Stimulated activated CD8-positive, alpha-beta memory T cell treated with anti-CD3 and anti-CD28 coated beads, Interleukin-2, amount 100 ng/mL, for 48 hours (primary cell): ENCODE results near the gene LRMDA.

Source experiments
- DNase-seq, 2 donors: peaks; one replicate each; pipeline ENCODE4 v3.0.0-alpha.2; 2020; ENCODE audit warnings: low read depth in 2 of 2

The LRMDA gene

DNA sequence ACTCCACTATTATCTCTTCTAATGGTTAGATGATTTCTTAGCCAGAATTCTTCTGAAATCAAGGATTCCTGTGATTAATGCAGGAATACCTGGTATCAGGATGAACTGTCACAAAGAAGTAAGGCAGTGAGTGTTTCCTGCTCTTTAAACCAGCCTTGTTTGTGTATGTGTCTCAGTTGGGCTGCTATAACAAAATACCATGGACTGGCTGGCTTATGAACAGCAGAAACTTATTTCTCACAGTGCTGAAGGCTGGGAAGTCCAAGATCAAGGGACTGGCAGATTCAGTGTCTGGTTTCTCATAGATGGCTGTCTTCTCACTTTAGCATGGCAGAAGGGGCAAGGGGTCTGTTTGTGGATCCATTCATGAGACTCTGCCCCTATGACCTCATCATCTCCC is 42.7 kb downstream of the LRMDA start:
- DNase-seq: no peak

DNA sequence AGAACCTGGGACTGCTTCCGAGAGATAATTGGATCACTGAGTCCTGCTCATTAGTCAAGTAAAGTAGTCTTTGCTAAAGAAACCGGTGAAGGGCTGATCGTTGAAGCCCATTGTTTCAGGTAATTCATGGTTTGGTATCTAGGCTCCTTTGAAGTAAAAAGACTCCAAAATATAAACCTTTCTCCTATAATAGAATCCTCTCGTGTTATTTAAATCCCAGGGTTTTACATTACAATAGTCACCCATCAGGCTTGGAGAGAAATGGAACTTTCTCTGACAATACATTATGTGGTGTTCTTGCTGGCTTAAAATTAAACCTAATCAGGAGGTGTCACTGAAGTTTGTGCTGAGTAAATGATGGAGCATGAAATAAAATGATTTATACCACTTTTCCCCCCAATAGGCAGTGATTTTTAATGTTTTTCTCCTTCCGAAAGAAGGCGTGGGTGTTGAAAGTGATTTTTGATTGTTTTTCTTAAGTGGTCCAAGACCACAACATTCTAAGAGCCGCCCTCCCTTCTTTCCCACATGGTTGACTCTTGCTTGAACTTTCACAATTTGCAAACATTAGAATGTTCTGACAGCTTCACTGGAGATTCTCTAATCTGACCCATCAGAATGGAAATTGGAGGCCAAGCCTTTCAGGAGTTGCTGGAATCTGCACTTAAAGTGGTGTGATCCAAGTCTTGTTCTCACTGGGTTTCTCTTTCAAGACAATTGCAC is 44.2 kb downstream of the LRMDA start:
- DNase-seq: no peak

DNA sequence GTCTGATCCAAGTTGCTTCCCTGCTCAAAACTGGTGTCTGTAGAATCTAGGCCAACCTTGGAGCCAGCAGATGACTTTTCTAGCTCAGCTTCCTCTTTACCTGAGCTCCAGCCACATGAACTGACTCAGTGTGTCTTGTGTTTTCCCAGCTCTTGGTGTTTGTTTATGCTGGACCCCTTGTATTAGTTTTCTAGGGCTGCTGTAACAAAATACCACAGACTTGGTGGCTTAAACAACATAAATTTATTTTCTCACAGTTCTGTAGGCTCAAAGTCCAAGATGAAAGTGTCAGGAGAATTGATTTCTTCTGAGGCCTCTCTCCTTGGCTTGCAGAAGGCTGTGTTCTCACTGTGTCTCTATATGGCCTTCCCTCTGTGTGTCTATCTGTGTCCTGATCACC is 45.1 kb downstream of the LRMDA start:
- DNase-seq: no peak

DNA sequence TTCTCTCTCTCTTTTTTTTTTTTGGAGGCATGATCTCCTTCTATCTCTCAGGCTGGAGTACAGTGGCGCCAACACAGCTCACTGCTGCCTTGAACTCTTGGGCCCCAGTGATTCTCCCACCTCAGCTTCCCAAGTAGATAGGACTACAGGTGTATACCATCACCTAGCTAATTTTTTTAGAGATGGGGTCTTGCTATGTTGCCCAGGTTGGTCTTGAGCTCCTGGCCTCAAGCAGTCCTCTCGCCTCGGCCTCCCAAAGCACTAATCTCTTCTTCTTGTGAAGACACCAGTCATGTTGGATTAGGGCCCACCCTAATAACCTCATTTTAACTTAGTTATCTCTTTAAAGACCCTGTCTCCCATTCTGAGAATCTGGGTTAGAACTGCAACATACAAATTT is 45.6 kb downstream of the LRMDA start:
- DNase-seq: no peak

DNA sequence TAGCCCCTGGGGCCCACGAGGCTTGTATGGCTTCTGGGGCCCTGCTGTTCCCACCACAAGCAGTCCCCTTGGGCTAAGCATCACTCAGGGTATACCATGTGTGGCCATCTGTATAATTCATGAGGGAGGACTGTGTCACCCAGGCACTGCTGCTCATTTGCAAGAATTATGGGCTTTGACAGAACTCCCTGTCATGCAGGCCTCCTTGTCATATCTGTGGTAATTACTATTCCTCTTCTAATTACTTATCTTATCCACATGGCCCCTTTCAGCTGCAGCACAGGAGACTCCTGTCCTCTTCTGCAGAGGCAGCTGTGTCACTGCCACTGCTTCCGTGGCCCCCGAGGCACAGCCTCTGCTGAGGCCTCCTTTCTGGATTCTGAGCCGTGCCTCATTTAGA is 46.3 kb downstream of the LRMDA start:
- DNase-seq: no peak

DNA sequence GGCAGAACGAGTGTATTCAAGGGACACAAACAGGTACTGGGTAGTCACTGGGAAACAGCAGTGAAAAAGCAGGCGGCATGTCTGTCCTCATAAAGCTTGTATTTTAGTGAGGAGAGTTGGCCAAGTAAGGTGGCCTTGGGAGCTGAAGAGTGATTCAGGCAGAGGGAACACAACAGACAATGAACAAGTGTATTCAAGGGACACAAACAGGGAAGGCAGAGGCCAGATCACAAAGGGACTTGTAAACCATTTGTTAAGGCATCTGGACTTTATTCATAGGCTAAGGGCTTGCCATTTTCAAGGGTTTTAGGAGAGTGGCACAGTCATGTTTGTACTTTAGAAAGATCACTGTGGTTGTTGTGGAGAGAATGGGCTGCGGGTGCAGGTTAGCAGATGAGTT is 49.0 kb downstream of the LRMDA start:
- no peak for DNase-seq

DNA sequence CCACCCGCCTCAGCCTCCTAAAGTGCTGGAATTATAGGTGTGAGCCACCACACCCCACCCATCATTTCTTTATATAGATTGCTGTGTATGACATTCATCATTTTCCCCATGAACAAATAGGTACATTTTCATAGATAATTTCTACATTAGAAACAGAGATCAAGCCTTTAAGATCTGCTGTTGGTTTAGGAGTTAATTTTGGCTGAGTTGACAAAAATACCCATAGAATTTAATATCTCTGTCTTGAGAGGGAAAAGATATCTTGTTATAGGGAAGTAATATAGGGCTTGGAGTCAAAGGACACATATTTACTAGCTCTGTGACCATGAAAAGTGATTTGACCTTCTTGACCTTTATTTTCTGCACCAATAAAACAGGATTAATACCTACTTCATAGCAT is 51.8 kb downstream of the LRMDA start:
- no peak for DNase-seq

DNA sequence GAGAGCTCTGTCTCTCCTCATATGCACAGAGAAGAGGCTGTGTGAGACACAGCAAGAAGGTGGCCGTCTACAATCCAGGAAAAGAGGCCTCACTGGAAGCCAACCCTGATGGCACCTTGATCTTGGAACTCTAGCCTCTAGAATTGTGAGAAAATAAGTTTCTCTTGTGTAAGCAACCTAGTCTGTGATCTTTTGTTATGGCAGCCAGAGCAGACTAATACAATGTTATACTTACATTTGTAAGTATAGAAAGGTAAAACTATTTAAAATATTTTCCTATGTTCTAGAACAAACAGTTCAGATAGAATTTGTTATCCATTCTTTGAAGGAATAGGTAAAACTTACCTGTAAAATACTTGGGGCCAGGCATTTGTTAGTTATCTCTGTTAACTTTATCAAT is 53.3 kb downstream of the LRMDA start:
- no peak for DNase-seq

DNA sequence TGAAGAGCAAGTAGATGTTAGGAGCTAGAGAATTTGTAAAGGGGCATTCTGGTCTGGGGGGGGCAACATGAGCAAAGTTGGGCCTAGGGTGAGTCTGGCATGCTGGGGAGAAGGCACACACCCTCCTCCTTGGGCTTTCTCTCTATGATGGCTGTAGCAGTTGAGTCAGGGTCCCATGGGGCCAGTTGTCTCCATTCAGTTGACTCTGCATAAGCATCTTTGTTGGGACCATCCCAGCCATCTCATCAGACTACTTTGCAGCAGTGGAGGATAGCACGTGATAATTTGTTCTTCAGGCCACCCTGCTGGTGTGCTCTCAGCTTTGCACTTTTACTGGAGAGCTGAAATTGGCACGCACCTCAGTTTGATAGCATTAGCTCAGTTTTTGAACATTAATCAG is 55.2 kb downstream of the LRMDA start:
- DNase-seq: no peak

DNA sequence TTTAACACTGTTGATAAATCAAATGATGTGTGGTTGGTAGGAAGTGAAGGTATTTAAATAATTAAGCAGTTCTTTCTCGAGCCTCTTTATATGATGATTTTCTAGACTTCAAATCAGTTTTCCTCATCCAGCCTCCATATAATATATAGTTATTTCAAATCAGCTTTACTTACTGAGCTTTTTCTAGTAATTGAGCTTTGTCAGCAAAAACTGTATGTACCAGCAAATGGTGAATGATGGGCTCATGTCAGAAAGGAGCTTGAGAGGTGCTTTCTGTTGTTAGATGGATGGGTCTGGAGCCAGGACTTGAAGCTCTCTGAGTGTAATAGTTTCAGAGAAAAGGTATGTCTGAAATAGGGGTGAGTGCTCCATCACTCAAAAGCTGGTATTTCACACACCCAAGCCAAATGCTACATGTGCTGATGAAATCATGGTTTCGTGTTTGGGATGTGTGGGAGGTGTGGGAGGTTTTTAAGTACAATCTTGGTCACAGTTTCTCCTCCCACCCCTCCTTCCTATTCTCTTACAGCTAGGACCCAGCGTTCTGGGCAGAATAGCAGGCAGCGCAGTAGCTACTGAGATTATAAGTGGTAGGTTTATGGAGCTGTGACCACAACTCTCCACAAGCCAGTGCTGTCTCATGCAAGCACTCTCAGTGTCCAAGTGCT is 55.8 kb downstream of the LRMDA start:
- DNase-seq: no peak

DNA sequence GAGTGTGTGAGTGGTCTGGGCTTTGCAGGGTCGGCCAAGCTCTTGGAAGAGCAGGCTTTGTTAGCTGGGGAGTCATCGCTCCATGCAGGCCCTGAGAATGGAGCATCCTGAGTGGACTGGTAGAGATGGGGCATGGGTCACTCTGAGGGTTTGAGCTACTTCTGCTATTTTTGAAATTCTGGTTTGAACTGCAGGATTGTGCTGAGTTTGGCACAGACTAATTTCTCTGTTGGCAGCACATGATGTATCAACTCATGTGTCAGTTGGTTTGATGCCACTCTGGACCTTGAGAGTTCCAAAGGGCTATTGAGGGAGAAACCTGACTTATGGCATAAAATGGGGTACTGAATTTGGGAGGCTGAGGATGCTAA is 56.3 kb downstream of the LRMDA start:
- no peak for DNase-seq

DNA sequence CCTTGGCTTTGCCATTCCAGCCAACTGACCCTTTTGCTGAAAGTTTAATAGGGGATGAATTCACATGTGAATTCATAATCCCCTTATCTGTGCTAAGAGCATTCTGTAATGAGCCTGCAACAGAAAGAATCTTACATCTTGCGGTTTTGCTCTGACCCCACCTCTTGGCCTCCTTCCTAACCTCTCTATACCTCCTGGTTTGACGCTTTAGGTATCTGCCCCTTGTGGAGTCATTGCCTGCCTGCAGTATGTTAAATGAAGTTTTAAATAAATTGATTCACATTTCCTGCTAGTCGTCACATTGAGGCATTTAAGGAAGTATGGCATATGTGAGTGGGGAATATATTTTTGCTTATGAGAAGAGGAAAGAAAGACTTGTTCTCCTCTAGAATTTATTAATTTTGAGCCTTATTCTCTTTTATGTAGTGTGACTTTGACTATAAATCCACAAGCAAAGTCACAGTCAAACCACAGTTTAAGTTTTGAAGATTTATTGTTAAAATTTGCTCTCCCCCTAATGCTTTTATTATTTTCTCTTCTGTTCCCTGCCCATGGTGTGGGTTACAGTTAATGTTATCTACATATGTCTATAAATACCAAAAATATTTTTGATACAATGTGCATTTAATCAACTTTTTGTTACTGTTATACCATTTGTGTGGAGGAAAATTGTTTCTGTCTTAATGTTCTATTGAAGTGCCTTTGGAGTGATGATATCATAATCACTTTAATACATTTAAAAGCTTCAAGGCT is 60.9 kb downstream of the LRMDA start:
- DNase-seq: no peak

DNA sequence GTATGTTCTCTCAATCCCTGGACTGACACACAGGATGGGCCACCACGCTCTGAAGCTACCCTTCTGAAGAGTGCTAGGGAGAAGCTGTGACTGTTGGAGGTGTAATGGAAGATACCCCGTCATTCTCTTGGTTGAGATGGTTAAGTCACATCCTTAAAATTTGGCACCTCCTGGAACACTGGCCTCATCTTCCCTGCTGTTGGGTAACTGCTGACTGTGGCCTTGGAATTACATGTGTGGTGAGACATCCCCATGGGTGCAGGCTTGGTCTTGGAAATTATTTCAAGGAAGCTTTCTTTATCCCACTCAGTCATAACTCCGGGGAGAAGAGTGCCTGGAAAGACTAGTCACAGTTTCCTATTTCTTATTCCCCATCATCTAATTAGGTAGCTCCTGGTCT is 62.0 kb downstream of the LRMDA start:
- no peak for DNase-seq

DNA sequence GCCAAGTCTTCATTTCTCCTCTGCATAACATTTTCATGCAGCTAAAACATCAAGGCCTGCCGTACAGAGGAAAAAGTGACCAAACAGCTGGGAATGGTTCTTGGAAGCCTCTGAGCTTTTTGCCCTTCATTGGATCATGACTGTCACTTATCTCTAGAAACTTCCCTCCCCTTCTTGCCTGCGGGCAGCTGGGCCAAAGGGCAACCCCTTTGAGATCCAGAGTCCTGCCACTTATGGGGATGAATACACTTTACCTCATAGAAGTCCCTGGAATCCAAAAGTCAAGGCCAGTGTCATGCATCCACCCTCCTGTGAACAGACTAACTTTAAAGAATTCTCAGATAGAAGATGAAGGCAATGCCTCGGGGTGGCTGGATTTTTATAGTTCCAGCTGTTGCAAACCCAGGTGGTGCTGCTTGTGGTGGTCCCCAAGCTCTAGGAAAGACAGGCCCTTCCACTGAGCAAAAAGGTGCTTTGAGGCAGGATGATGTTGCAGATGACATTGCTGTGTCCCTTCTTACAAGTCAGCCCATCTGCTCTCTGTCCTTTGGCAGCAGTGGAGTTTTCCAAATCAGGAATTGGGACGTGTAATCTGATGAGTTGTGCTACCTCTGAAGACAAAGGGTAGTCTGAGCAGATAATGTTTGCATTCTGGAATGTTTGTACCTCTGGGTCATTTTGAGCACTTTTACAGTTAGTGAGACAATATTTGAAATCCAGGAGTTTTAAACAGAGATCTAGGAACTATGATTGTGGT is 64.2 kb downstream of the LRMDA start:
- DNase-seq: no peak

DNA sequence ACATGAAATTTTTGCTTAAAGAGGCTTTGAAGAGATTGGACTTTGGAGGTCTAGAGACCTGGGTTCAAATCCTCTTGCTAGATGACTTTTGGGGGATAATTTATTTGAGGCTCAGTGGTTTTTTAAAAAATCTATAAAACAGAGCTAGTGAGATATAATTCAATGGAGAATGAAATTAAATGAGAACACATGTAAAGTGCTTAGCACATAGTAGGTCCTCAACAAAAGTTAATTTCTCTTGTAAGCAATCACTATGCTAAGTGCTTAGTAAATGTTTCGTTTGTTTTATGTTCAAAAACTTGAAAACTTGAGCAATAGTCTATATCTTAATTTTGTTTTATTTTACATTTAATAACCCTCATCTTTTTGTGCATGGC is 64.8 kb downstream of the LRMDA start:
- no peak for DNase-seq

DNA sequence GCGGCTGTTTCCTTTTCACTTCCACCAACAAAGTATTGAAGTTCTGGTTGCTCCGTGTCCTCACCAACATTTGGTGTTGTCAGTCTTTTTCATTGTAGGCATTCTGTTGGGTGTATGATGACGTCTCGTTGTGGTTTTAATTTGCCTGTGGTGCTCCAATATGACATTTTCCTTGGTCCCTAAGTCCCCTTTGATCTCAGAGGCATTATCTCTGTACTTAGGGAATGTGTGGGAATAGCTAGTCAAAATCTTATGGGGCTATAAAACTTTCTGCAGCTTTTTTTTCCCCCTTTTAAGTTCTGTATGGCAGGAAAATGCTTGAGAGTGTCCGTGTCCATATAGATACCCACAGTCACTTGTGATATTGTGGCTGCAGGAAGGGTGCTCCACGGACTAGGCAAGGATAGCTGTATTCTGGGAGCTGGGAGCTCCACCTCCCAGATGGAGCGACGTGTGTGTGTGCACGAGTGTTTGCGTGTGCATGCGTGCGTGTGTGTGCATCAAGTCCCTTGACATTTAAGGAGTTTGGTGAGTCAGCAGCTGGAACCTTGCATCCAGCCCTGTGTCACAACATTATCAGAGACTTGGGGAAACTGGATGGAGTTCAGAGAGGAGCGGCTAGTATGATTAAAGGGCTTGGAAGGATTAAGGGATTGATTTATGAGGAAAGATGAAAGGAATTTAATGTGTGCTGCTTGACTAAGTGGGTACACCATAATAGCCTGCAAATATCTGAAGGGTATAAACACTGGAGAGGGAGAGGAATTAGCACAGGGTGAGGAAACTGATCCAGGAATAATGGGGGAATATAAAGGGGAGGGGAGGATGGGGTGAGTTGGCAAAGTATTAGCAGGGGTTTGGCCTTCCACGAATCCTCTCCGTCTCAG is 66.8 kb downstream of the LRMDA start:
- no peak for DNase-seq

DNA sequence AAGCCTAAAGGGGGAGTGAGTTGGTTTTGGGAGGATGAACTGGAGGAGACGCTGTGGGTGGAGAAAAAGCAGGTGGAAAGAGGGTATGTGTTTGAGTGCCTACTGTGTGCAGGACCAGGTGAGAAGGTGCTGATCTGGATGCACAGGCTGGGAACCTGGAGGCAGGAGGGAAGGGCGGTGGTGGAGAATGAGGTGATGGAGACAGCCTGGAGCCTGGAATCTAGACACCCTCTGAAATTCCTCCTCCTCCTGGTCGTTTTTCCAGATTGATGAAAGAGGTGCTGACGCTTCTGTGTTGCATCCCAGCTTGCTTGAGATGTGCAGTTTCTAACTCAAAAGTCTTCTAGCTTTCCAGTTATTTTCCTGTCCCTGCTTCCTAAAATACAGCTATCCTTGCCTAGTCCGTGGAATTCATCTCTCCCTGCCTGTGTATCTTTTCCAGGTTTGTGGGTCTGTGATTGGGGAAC is 67.5 kb downstream of the LRMDA start:
- no peak for DNase-seq

DNA sequence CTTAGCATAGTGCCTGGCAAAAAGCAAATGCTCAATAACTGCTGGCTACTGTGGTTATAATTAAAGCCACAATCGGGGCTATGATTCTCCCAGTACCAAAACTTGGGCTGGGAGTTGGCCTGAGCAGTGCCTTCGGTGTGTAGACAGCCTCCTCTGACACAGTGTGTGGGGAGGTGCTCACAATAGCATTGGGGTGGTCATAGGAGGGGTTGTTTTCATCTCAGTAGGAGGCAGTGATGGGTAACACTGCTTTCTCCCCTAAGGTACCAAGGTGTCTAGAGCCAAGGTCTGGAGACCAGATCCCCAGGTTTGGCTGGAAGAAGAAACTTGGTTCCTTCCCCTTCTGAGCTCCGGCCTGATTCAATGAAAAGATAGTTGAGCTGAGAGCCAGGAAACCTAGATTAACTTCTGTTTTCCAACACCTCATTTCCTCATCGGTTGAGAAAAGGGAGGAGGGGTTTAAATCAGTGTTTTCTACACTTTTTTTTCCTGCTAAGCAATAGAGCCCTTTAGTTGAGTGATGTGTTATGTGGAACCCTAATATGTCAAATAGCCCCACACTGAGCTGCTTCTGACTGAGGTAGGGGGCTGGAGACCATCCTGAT is 68.2 kb downstream of the LRMDA start:
- no peak for DNase-seq

DNA sequence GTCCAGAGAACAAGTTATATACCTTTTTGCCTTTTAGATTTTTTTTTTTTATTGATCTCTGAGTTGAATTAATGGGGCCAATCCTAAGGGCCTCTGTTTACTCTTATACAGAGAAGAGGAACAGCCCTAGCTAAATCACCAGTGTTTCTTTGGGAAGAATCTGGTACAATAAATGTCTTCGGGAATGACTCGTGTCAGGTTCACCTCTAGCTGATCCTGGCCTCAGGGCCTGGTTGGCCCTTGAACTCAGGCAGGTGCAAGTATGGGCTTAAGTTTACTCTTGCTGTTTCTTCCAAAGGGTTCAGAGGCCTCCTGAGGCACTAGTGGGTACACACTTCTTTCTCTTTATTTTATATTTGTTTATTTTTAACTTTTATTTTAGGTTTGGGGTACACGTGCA is 71.0 kb downstream of the LRMDA start:
- no peak for DNase-seq

DNA sequence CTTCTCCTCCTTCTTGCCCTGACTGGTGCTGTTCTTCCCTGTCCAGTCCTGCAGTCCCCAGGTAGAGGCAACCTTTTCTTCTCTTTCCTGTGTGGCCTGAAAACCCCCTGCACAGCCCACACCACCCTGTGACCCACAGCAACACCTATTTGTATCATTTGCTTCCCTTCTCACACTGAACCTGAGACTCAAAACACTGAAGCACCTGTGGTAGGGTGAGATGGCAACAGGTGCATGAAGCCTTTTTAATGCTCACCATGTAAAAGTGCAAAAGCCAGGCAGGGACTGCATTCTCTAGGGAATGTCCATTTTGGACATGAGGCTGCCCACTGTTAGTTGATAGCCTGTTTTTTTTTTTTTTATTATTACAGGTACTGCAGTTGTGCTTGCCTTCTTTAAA is 71.4 kb downstream of the LRMDA start:
- no peak for DNase-seq

DNA sequence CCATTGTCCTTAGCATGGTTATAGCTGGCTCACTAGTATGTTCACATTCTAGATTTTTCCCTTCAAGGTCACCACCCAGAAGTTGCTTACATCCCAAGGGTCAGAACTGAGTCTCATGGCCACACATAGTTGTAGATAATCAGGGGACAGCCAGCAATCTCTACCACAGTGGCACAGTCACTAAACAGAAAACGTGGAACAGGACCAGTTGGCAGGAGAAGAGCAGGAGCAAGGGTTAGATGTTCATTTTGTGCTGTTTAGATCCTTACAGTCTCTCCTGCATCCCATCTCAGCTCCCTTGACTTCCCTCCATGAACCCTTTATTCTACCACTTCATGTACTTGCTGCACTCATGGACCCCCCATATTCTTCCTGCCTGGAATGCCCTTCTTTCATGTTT is 73.9 kb downstream of the LRMDA start:
- no peak for DNase-seq
